HepG2 (cell line): Measurements from ENCODE around the gene RHEBL1. TPM values are rescaled to one million over a fixed set of nuclear protein-coding genes. Genes with fewer than 3 reads are reported as not detected.

ENCODE experiments used
- CERS6 ChIP-seq: sonication (generic); formaldehyde crosslinking; IDR thresholded peaks from 2 replicates; pipeline ENCODE4 v1.5.0; 2020; ENCODE audit warnings: missing genetic modification reagents
- DPF2 ChIP-seq: sonication (generic); formaldehyde crosslinking; IDR thresholded peaks from 2 replicates; pipeline ENCODE4 v1.4.0; 2020; ENCODE audit warnings: mild to moderate bottlenecking, low read depth, missing genetic modification reagents, borderline replicate concordance
- DR1 ChIP-seq: sonication (generic); formaldehyde crosslinking; IDR thresholded peaks from 2 replicates; pipeline ENCODE4 v1.8.0; 2021; ENCODE audit warnings: mild to moderate bottlenecking, missing genetic modification reagents, inconsistent platforms
- EHMT2 ChIP-seq: fragments of 200-600 bp; sonication (generic); IDR thresholded peaks from 2 replicates; pipeline ENCODE4 v1.7.0; 2017; ENCODE audit warnings: antibody characterized with exemption, low read depth, low read length, borderline replicate concordance
- GZF1 ChIP-seq: sonication (generic); formaldehyde crosslinking; IDR thresholded peaks from 2 replicates; pipeline ENCODE4 v1.5.1; 2020; ENCODE audit warnings: mild to moderate bottlenecking, missing genetic modification reagents
- KDM1A ChIP-seq: IDR thresholded peaks from 2 replicates; pipeline ENCODE4 v1.6.1; 2016; ENCODE audit warnings: missing compliant biosample characterization
- MAFF ChIP-seq: IDR thresholded peaks from 2 replicates; pipeline ENCODE4 v1.6.1; 2011; ENCODE audit warnings: low read depth, low read length, improper control_type of control experiment
- NRL ChIP-seq: sonication (generic); formaldehyde crosslinking; IDR thresholded peaks from 2 replicates; pipeline ENCODE4 v1.5.0; 2020; ENCODE audit warnings: missing genetic modification reagents, mild to moderate bottlenecking, moderate library complexity, borderline replicate concordance
- SNAPC5 ChIP-seq: sonication (generic); formaldehyde crosslinking; IDR thresholded peaks from 2 replicates; pipeline ENCODE4 v1.8.1; 2023; ENCODE audit warnings: mild to moderate bottlenecking, missing genetic modification reagents, borderline replicate concordance
- SP140L ChIP-seq: sonication (generic); formaldehyde crosslinking; IDR thresholded peaks from 2 replicates; pipeline ENCODE4 v1.4.0; 2020; ENCODE audit warnings: missing genetic modification reagents, borderline replicate concordance
- SYNCRIP ChIP-seq: fragments of 200-400 bp; formaldehyde crosslinking; IDR thresholded peaks from 2 replicates; pipeline ENCODE4 v1.6.1; 2018; ENCODE audit warnings: mild to moderate bottlenecking, low read depth, low read length; ENCODE audit not compliant: insufficient read depth
- TCF7 ChIP-seq: sonication (generic); IDR thresholded peaks from 2 replicates; pipeline ENCODE4 v1.6.1; 2016; ENCODE audit warnings: antibody characterized with exemption, low read depth
- ZBTB38 ChIP-seq: sonication (generic); formaldehyde crosslinking; IDR thresholded peaks from 2 replicates; pipeline ENCODE4 v1.5.1; 2020; ENCODE audit warnings: mild to moderate bottlenecking, missing genetic modification reagents
- ZNF431 ChIP-seq: sonication (generic); formaldehyde crosslinking; IDR thresholded peaks from 2 replicates; pipeline ENCODE4 v1.9.0; 2022; ENCODE audit warnings: missing genetic modification reagents, low read depth, mild to moderate bottlenecking, borderline replicate concordance
- ZNF562 ChIP-seq: sonication (generic); formaldehyde crosslinking; IDR thresholded peaks from 2 replicates; pipeline ENCODE4 v1.8.0; 2022; ENCODE audit warnings: missing genetic modification reagents, borderline replicate concordance
- ZNF672 ChIP-seq: sonication (generic); formaldehyde crosslinking; IDR thresholded peaks from 2 replicates; pipeline ENCODE4 v1.8.1; 2022; ENCODE audit warnings: missing genetic modification reagents
- polyA plus RNA-seq, 8 experiments: library from polyadenylated mRNA; depleted of rRNA in 3 of 8; stranded (reverse) in 7 of 8; unstranded in 1 of 8; fragments of >200 nt; fragmentation: Illumina TruSeq in 4 of 8; extraction: Trizol in 4 of 8; gene quantifications; 2 replicates each; pipeline versions ENCODE4 v1.2.1 to v1.2.3, GENCODE V29; 2011 to 2016; ENCODE audit warnings: low read depth in 4 of 8, missing spikeins in 1 of 8, mixed read lengths in 1 of 8; ENCODE audit not compliant: insufficient read depth in 1 of 8
- total RNA-seq, 5 experiments: library from RNA; depleted of rRNA; stranded (reverse); fragments of >200 nt; fragmentation: Illumina TruSeq; extraction: Trizol; gene quantifications; 2 replicates each; pipeline ENCODE4 v1.2.3, GENCODE V29; 2016; ENCODE audit warnings: low read depth in 1 of 5
- TF ChIP-seq, protein P1 (sequence below): sonication (generic); formaldehyde crosslinking; IDR thresholded peaks from 2 replicates; pipeline ENCODE4 v1.8.1; 2022; ENCODE audit warnings: mild to moderate bottlenecking, missing genetic modification reagents
- TF ChIP-seq, protein P2 (sequence below): sonication (generic); formaldehyde crosslinking; IDR thresholded peaks from 2 replicates; pipeline ENCODE4 v1.4.0; 2020; ENCODE audit warnings: missing genetic modification reagents, borderline replicate concordance
- TF ChIP-seq, protein P3 (sequence below): sonication (generic); formaldehyde crosslinking; IDR thresholded peaks from 2 replicates; pipeline ENCODE4 v1.5.0; 2020; ENCODE audit warnings: missing genetic modification reagents, mild to moderate bottlenecking, borderline replicate concordance

The RHEBL1 gene
- total and polyA plus RNA-seq, 2 of the 13 experiments (the other 11 are each of a cell fraction or from before 2014, with no cell fraction given) = 1.4 to 2.5 TPM

DNA sequence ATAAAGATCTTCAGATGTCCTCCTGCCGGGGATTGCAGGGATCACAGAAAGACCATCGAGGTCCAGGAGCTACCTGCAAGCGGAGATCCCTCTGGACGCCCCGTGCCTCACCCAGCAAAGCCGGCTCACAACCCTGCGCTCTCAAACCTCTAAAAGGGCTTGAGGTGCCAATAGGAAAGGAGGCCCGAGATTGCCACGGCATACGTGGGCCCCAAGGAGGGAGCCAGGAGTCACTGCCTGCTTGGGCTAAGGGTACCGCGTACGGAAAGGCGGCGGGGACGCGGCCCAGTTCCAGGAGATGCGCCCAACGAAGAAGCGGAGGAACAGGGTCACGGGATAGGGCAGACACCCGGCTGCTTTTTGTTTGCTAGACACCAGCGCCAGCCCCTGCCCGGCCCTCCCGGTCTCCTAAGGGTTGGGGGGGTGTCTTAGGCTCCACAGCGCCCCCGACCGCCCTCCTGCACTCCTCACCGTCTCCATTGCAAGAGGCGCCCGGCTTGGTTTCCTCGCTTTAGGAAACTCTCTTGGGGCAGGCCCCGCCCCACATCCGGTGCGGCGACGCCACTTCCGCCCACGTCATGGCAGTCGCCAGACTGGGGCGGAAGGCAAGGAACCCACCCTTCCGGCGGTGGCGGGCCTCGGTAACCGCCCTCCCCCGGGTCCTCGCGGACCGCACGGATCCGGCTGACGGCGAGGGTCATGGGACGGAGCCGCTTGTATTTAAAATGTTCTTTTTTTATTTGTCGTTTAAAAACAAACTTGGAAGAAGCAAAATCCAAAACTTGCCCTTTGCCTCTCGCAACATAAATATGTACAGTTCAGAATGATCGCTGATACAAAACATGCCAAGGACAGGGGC is 51.3 kb downstream of the RHEBL1 start, which contains the start of gene PRKAG1 (continued):
- TF ChIP-seq DR1 (CRISPR knock-in tag) (peak; percentile 53), CERS6 (no peak), TCF7 (no peak), GZF1 (no peak; the same call in 1 of the 2 replicates), EHMT2 (no peak), KDM1A (no peak), SP140L (CRISPR knock-in tag) (no peak), NRL (CRISPR knock-in tag) (no peak), MAFF (no peak), ZNF672 (no peak), ZNF562 (CRISPR knock-in tag) (no peak), ZNF431 (CRISPR knock-in tag) (no peak), DPF2 (CRISPR knock-in tag) (no peak), SNAPC5 (CRISPR knock-in tag) (peak; percentile 23; the same call in 1 of the 2 replicates), ZBTB38 (no peak; the same call in 1 of the 2 replicates), SYNCRIP (no peak)
- TF ChIP-seq, protein P1, sequence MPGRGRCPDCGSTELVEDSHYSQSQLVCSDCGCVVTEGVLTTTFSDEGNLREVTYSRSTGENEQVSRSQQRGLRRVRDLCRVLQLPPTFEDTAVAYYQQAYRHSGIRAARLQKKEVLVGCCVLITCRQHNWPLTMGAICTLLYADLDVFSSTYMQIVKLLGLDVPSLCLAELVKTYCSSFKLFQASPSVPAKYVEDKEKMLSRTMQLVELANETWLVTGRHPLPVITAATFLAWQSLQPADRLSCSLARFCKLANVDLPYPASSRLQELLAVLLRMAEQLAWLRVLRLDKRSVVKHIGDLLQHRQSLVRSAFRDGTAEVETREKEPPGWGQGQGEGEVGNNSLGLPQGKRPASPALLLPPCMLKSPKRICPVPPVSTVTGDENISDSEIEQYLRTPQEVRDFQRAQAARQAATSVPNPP (CRISPR knock-in tag) = no peak
- TF ChIP-seq, protein P2, sequence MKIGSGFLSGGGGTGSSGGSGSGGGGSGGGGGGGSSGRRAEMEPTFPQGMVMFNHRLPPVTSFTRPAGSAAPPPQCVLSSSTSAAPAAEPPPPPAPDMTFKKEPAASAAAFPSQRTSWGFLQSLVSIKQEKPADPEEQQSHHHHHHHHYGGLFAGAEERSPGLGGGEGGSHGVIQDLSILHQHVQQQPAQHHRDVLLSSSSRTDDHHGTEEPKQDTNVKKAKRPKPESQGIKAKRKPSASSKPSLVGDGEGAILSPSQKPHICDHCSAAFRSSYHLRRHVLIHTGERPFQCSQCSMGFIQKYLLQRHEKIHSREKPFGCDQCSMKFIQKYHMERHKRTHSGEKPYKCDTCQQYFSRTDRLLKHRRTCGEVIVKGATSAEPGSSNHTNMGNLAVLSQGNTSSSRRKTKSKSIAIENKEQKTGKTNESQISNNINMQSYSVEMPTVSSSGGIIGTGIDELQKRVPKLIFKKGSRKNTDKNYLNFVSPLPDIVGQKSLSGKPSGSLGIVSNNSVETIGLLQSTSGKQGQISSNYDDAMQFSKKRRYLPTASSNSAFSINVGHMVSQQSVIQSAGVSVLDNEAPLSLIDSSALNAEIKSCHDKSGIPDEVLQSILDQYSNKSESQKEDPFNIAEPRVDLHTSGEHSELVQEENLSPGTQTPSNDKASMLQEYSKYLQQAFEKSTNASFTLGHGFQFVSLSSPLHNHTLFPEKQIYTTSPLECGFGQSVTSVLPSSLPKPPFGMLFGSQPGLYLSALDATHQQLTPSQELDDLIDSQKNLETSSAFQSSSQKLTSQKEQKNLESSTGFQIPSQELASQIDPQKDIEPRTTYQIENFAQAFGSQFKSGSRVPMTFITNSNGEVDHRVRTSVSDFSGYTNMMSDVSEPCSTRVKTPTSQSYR (CRISPR knock-in tag) = no peak
- TF ChIP-seq, protein P3, sequence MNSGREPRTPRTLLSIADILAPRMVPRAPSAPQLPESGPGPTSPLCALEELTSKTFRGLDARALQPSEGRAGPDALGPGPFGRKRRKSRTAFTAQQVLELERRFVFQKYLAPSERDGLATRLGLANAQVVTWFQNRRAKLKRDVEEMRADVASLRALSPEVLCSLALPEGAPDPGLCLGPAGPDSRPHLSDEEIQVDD = no peak
